ENCODE data around the gene PPP1R3E.

Gene PPP1R3E

GRCh38 chr14:23316300-23316699 is 13.6 kb upstream of the PPP1R3E start:
- H3K4me3 ChIP-seq (ENCODE audit: low read depth, low read length), result no peak overlapping the region
- DNase-seq (ENCODE audit: low read depth, low spot score), result no peak
- TF ChIP-seq CTCF (IDR thresholded peaks at IDR 0.05; ENCODE audit: insufficient read depth, low read length, missing control alignments), result no peak
- ChIA-PET CTCF (interaction anchor here (5.1 kb wide), 1 partner anchor 14 kb away, joined by 30 read pairs; the partner anchor contains the start of gene PPP1R3E), POLR2A (interaction anchor here (0.6 to 1.3 kb wide), 2 partner anchors 9 to 12 kb away, joined by 3 read pairs; partner anchors contain the start of gene BCL2L2)

- ChIA-PET CTCF (interaction anchor here (1.0 to 20.5 kb wide), 5 partner anchors 9 to 156 kb away, joined by 3 to 300 read pairs (median 8); partner anchors contain the start of genes HOMEZ and PPP1R3E), POLR2A (interaction anchor here (0.5 to 1.6 kb wide), 2 partner anchors 11 to 16 kb away, joined by 3 to 10 read pairs; partner anchors contain the start of gene PABPN1)
- H3K4me3 ChIP-seq (ENCODE audit: low read depth, low read length), result no peak overlapping the region
- TF ChIP-seq CTCF (IDR thresholded peaks at IDR 0.05; ENCODE audit: insufficient read depth, low read length, missing control alignments), result no peak
- DNase-seq (ENCODE audit: low read depth, low spot score), result no peak
These were observed 7.9 kb upstream of the PPP1R3E start for GRCh38 chr14:23310546-23310945.

GRCh38 chr14:23308721-23309445 is 6.2 kb upstream of the PPP1R3E start:
- peak overlapping the region; percentile 91 for H3K4me3 ChIP-seq (ENCODE audit: low read depth, low read length)
- ChIA-PET CTCF (interaction anchor here (1.5 to 20.5 kb wide), 3 partner anchors 12 to 20 kb away, joined by 3 to 300 read pairs (median 5); partner anchors contain the start of gene HOMEZ), POLR2A (interaction anchor here (0.6 to 3.9 kb wide), 2 partner anchors 13 to 1908 kb away, joined by 3 to 30 read pairs; partner anchors contain the start of gene PABPN1)
- DNase-seq (ENCODE audit: low read depth, low spot score), result no peak
- no peak for TF ChIP-seq CTCF (IDR thresholded peaks at IDR 0.05; ENCODE audit: insufficient read depth, low read length, missing control alignments)

GRCh38 chr14:23307687-23308644 is 5.3 kb upstream of the PPP1R3E start:
- POLR2A ChIA-PET, result interaction anchor here (0.6 to 3.9 kb wide), 4 partner anchors 8 to 1907 kb away, joined by 3 to 30 read pairs (median 4); partner anchors contain the start of gene PABPN1
- no peak for TF ChIP-seq CTCF (IDR thresholded peaks at IDR 0.05; ENCODE audit: insufficient read depth, low read length, missing control alignments)
- peak overlapping the region; percentile 91 for H3K4me3 ChIP-seq (ENCODE audit: low read depth, low read length)
- CTCF ChIA-PET, result interaction anchor here (0.7 to 20.5 kb wide), 5 partner anchors 10 to 19 kb away, joined by 3 to 300 read pairs (median 4); partner anchors contain the start of genes HOMEZ and PABPN1
- no peak for DNase-seq (ENCODE audit: low read depth, low spot score)

- ChIA-PET POLR2A (interaction anchor here (1.3 to 3.9 kb wide), 4 partner anchors 8 to 21 kb away, joined by 3 to 30 read pairs (median 4); partner anchors contain the start of genes HOMEZ and PABPN1), CTCF (interaction anchor here (0.7 to 20.5 kb wide), 6 partner anchors 10 to 73 kb away, joined by 3 to 300 read pairs (median 4); partner anchors contain the start of genes HOMEZ and PABPN1)
- H3K4me3 ChIP-seq (ENCODE audit: low read depth, low read length), result peak overlapping the region; percentile 91
- TF ChIP-seq CTCF (IDR thresholded peaks at IDR 0.05; ENCODE audit: insufficient read depth, low read length, missing control alignments), result no peak
- no peak for DNase-seq (ENCODE audit: low read depth, low spot score)
These were observed 4.5 kb upstream of the PPP1R3E start for GRCh38 chr14:23307146-23307530.
